Measurements from ENCODE around the gene DLD. TPM values are rescaled to one million over a fixed set of nuclear protein-coding genes. Genes with fewer than 3 reads are reported as not detected.

The DLD gene
- total and polyA plus RNA-seq, 4 donors, result 48.8 to 69.4 (median 53.8) TPM

- Histone ChIP-seq H3K27ac (ENCODE audit: low read depth in 1 of 2, low read length in 2 of 2) (no peak overlapping the region), H3K4me1 (ENCODE audit: control insufficient read depth in 1 of 2, insufficient read depth in 2 of 2, low read length in 2 of 2) (no peaks in the 10 kb centered on the region), H3K9me3 (ENCODE audit: control insufficient read depth, low read length) (no peaks in the 10 kb centered on the region), H3K36me3 (ENCODE audit: control insufficient read depth in 1 of 2, insufficient read depth in 2 of 2, low read length in 1 of 2) (peaks cover 2 to 11% of the 10 kb centered on the region in 2 donors), H3K27me3 (ENCODE audit: control insufficient read depth in 1 of 2, insufficient read depth in 2 of 2, low read length in 1 of 2) (no peaks in the 10 kb centered on the region), H3K4me3 (ENCODE audit: low read length in 2 of 2) (no peak overlapping the region)
- ATAC-seq (ENCODE audit: low FRiP score) (no peak), DNase-seq (no peak)
- intact Hi-C loops (cut with DNase I), result no loop called here
- WGBS, 2 donors, result 51 to 56% methylated on average over 2 of the region's 2 CpGs
Measured at GRCh38 chr7:107932805-107933204, 41.8 kb downstream of the DLD start.

GRCh38 chr7:107933386-107934013 lies 42.5 kb downstream of the DLD start:
- Histone ChIP-seq H3K27ac (ENCODE audit: low read depth in 1 of 2, low read length in 2 of 2) (no peak overlapping the region), H3K27me3 (ENCODE audit: control insufficient read depth in 1 of 2, insufficient read depth in 2 of 2, low read length in 1 of 2) (no peaks in the 10 kb centered on the region), H3K9me3 (ENCODE audit: control insufficient read depth, low read length) (no peaks in the 10 kb centered on the region), H3K4me3 (ENCODE audit: low read length in 2 of 2) (no peak overlapping the region), H3K36me3 (ENCODE audit: control insufficient read depth in 1 of 2, insufficient read depth in 2 of 2, low read length in 1 of 2) (peaks cover 2 to 11% of the 10 kb centered on the region in 2 donors), H3K4me1 (ENCODE audit: control insufficient read depth in 1 of 2, insufficient read depth in 2 of 2, low read length in 2 of 2) (peaks cover 0 to 1% of the 10 kb centered on the region in 2 donors)
- ATAC-seq (ENCODE audit: low FRiP score) (no peak), DNase-seq (no peak)
- WGBS, 2 donors, result 63 to 66% methylated on average over 6 of the region's 6 CpGs
- intact Hi-C loops (cut with DNase I), result no loop called here

GRCh38 chr7:107934991-107935770 lies 44.2 kb downstream of the DLD start:
- DNase-seq, result no peak
- Histone ChIP-seq H3K4me1 (ENCODE audit: control insufficient read depth in 1 of 2, insufficient read depth in 2 of 2, low read length in 2 of 2) (peaks cover 4 to 6% of the 10 kb centered on the region in 2 donors), H3K27ac (ENCODE audit: low read depth in 1 of 2, low read length in 2 of 2) (no peak overlapping the region), H3K4me3 (ENCODE audit: low read length in 2 of 2) (no peak overlapping the region), H3K27me3 (ENCODE audit: control insufficient read depth in 1 of 2, insufficient read depth in 2 of 2, low read length in 1 of 2) (no peaks in the 10 kb centered on the region), H3K9me3 (ENCODE audit: control insufficient read depth, low read length) (no peaks in the 10 kb centered on the region), H3K36me3 (ENCODE audit: control insufficient read depth in 1 of 2, insufficient read depth in 2 of 2, low read length in 1 of 2) (peaks cover 0 to 11% of the 10 kb centered on the region in 2 donors)
- ATAC-seq (ENCODE audit: low FRiP score), result no peak
- intact Hi-C loops (cut with DNase I), result no loop called here
- WGBS, 2 donors, result 78 to 89% methylated on average over 8 of the region's 8 CpGs

GRCh38 chr7:107936312-107936711 lies 45.3 kb downstream of the DLD start:
- WGBS, 2 donors, result 94 to 98% methylated on average over 2 of the region's 2 CpGs
- ATAC-seq (ENCODE audit: low FRiP score) (no peak), DNase-seq (no peak)
- Histone ChIP-seq H3K27ac (ENCODE audit: low read depth in 1 of 2, low read length in 2 of 2) (no peak overlapping the region), H3K4me3 (ENCODE audit: low read length in 2 of 2) (no peak overlapping the region), H3K27me3 (ENCODE audit: control insufficient read depth in 1 of 2, insufficient read depth in 2 of 2, low read length in 1 of 2) (no peaks in the 10 kb centered on the region), H3K4me1 (ENCODE audit: control insufficient read depth in 1 of 2, insufficient read depth in 2 of 2, low read length in 2 of 2) (peaks cover 4 to 6% of the 10 kb centered on the region in 2 donors), H3K36me3 (ENCODE audit: control insufficient read depth in 1 of 2, insufficient read depth in 2 of 2, low read length in 1 of 2) (peaks cover 0 to 11% of the 10 kb centered on the region in 2 donors), H3K9me3 (ENCODE audit: control insufficient read depth, low read length) (no peaks in the 10 kb centered on the region)
- intact Hi-C loops (cut with DNase I), result no loop called here

- H3K27me3 ChIP-seq (ENCODE audit: control insufficient read depth in 1 of 2, insufficient read depth in 2 of 2, low read length in 1 of 2), result no peaks in the 10 kb centered on the region
- intact Hi-C loops (cut with DNase I), result no loop called here
- peaks cover 4 to 6% of the 10 kb centered on the region in 2 donors for H3K4me1 ChIP-seq (ENCODE audit: control insufficient read depth in 1 of 2, insufficient read depth in 2 of 2, low read length in 2 of 2)
- ATAC-seq (ENCODE audit: low FRiP score), result no peak
- DNase-seq, result no peak
- H3K4me3 ChIP-seq (ENCODE audit: low read length in 2 of 2), result no peak overlapping the region
- peak overlapping the region in 1 of 2 donors; percentile 25 for H3K27ac ChIP-seq (ENCODE audit: low read depth in 1 of 2, low read length in 2 of 2)
- no peaks in the 10 kb centered on the region for H3K9me3 ChIP-seq (ENCODE audit: control insufficient read depth, low read length)
- peaks cover 0 to 11% of the 10 kb centered on the region in 2 donors for H3K36me3 ChIP-seq (ENCODE audit: control insufficient read depth in 1 of 2, insufficient read depth in 2 of 2, low read length in 1 of 2)
- WGBS, 2 donors, result 91 to 93% methylated on average over 1 of the region's 1 CpG
Measured at GRCh38 chr7:107937531-107937930, 46.5 kb downstream of the DLD start.

- intact Hi-C loops (cut with DNase I), result no loop called here
- peaks cover 0 to 8% of the 10 kb centered on the region in 2 donors for H3K36me3 ChIP-seq (ENCODE audit: control insufficient read depth in 1 of 2, insufficient read depth in 2 of 2, low read length in 1 of 2)
- H3K27ac ChIP-seq (ENCODE audit: low read depth in 1 of 2, low read length in 2 of 2), result peak overlapping the region; percentile 53 to 59
- ATAC-seq (ENCODE audit: low FRiP score), result peak; percentile 64
- DNase-seq, result no peak
- WGBS, 2 donors, result 41 to 51% methylated on average over 6 of the region's 6 CpGs
- H3K27me3 ChIP-seq (ENCODE audit: control insufficient read depth in 1 of 2, insufficient read depth in 2 of 2, low read length in 1 of 2), result no peaks in the 10 kb centered on the region
- no peaks in the 10 kb centered on the region for H3K9me3 ChIP-seq (ENCODE audit: control insufficient read depth, low read length)
- peaks cover 4 to 6% of the 10 kb centered on the region in 2 donors for H3K4me1 ChIP-seq (ENCODE audit: control insufficient read depth in 1 of 2, insufficient read depth in 2 of 2, low read length in 2 of 2)
- no peak overlapping the region for H3K4me3 ChIP-seq (ENCODE audit: low read length in 2 of 2)
Measured at GRCh38 chr7:107938456-107939250, 47.7 kb downstream of the DLD start.

- WGBS, 2 donors, result 43 to 48% methylated on average over 16 of the region's 16 CpGs
- no peaks in the 10 kb centered on the region for H3K27me3 ChIP-seq (ENCODE audit: control insufficient read depth in 1 of 2, insufficient read depth in 2 of 2, low read length in 1 of 2)
- ATAC-seq (ENCODE audit: low FRiP score) (peak; percentile 79), DNase-seq (peak; percentile 78 to 84)
- H3K4me3 ChIP-seq (ENCODE audit: low read length in 2 of 2), result no peak overlapping the region
- H3K4me1 ChIP-seq (ENCODE audit: control insufficient read depth in 1 of 2, insufficient read depth in 2 of 2, low read length in 2 of 2), result peaks cover 4 to 6% of the 10 kb centered on the region in 2 donors
- intact Hi-C loops (cut with DNase I), result loop anchor here in 1 of 2 donors (5.0 kb wide), 1 partner anchor 62 kb away; the partner anchor contains the start of gene LAMB1
- peaks cover 0 to 4% of the 10 kb centered on the region in 2 donors for H3K36me3 ChIP-seq (ENCODE audit: control insufficient read depth in 1 of 2, insufficient read depth in 2 of 2, low read length in 1 of 2)
- peak overlapping the region; percentile 37 to 62 for H3K27ac ChIP-seq (ENCODE audit: low read depth in 1 of 2, low read length in 2 of 2)
- H3K9me3 ChIP-seq (ENCODE audit: control insufficient read depth, low read length), result no peaks in the 10 kb centered on the region
Measured at GRCh38 chr7:107939573-107940489, 48.8 kb downstream of the DLD start.

GRCh38 chr7:107940951-107941350 lies 50.0 kb downstream of the DLD start:
- peaks cover 0 to 4% of the 10 kb centered on the region in 2 donors for H3K36me3 ChIP-seq (ENCODE audit: control insufficient read depth in 1 of 2, insufficient read depth in 2 of 2, low read length in 1 of 2)

More at GRCh38 chr7:107940951-107941350, 50.0 kb downstream of the DLD start:
- ATAC-seq (ENCODE audit: low FRiP score), result no peak
- WGBS, 2 donors, result 65 to 66% methylated on average over 4 of the region's 4 CpGs
- H3K27me3 ChIP-seq (ENCODE audit: control insufficient read depth in 1 of 2, insufficient read depth in 2 of 2, low read length in 1 of 2), result no peaks in the 10 kb centered on the region
- intact Hi-C loops (cut with DNase I), result loop anchor here in 1 of 2 donors (5.0 kb wide), 1 partner anchor 61 kb away; the partner anchor contains the start of gene LAMB1
- H3K27ac ChIP-seq (ENCODE audit: low read depth in 1 of 2, low read length in 2 of 2), result peak overlapping the region in 1 of 2 donors; percentile 39
- no peak overlapping the region for H3K4me3 ChIP-seq (ENCODE audit: low read length in 2 of 2)
- peaks cover 4 to 6% of the 10 kb centered on the region in 2 donors for H3K4me1 ChIP-seq (ENCODE audit: control insufficient read depth in 1 of 2, insufficient read depth in 2 of 2, low read length in 2 of 2)
- DNase-seq, result no peak
- no peaks in the 10 kb centered on the region for H3K9me3 ChIP-seq (ENCODE audit: control insufficient read depth, low read length)

Measured in aorta (tissue), 5 donors.